Endodermal cell (in vitro differentiated cells): ENCODE results near the gene HAUS3. TPM values are rescaled to one million over a fixed set of nuclear protein-coding genes. Genes with fewer than 3 reads are reported as not detected.

ENCODE experiments used
- DNase-seq: peaks from one replicate; pipeline ENCODE4 v3.0.0-alpha.2; 2017
- H3K27ac ChIP-seq: 2 replicates; pipeline ENCODE4 v1.5.1; 2013; ENCODE audit warnings: mild to moderate bottlenecking, low read depth, low read length, moderate library complexity
- H3K27me3 ChIP-seq: 2 replicates; pipeline ENCODE4 v1.6.1; 2013; ENCODE audit warnings: mild to moderate bottlenecking, low read length, moderate library complexity; ENCODE audit not compliant: insufficient read depth, control insufficient read depth, poor library complexity, severe bottlenecking
- H3K36me3 ChIP-seq: 2 replicates; pipeline ENCODE4 v1.7.0; 2013; ENCODE audit warnings: mild to moderate bottlenecking, low read length, moderate library complexity; ENCODE audit not compliant: control insufficient read depth, insufficient read depth
- H3K4me1 ChIP-seq: one replicate; pipeline ENCODE4 v1.7.0; 2013; ENCODE audit warnings: low read length; ENCODE audit not compliant: control insufficient read depth, insufficient read depth
- H3K4me3 ChIP-seq: 2 replicates; pipeline ENCODE4 v1.5.1; 2013; ENCODE audit warnings: mild to moderate bottlenecking, low read length, moderate library complexity
- H3K9ac ChIP-seq: 2 replicates; pipeline ENCODE4 v1.6.1; 2013; ENCODE audit warnings: mild to moderate bottlenecking, low read length, moderate library complexity; ENCODE audit not compliant: poor library complexity, severe bottlenecking; ENCODE audit errors: extremely low read depth
- H3K9me3 ChIP-seq: 2 replicates; pipeline ENCODE4 v1.6.1; 2013; ENCODE audit warnings: mild to moderate bottlenecking, low read length, moderate library complexity; ENCODE audit not compliant: control insufficient read depth
- H3K27ac Mint-ChIP-seq: 2 replicates; pipeline ENCODE4 v1.8.0; 2020; ENCODE audit warnings: mixed read lengths
- H3K27me3 Mint-ChIP-seq: 2 replicates; pipeline ENCODE4 v1.8.0; 2021; ENCODE audit warnings: mild to moderate bottlenecking, mixed read lengths; ENCODE audit not compliant: insufficient read depth
- H3K36me3 Mint-ChIP-seq: 2 replicates; pipeline ENCODE4 v1.8.0; 2020; ENCODE audit warnings: low read depth, mixed read lengths
- H3K4me1 Mint-ChIP-seq: 2 replicates; pipeline ENCODE4 v1.8.0; 2020; ENCODE audit warnings: mixed read lengths
- H3K4me3 Mint-ChIP-seq: 2 replicates; pipeline ENCODE4 v1.8.0; 2020; ENCODE audit warnings: mild to moderate bottlenecking, moderate library complexity, mixed read lengths
- H3K9me3 Mint-ChIP-seq: 2 replicates; pipeline ENCODE4 v1.8.0; 2020; ENCODE audit warnings: mild to moderate bottlenecking, mixed read lengths
- CTCF ChIP-seq: fragments of 200-600 bp; sonication (generic); conservative IDR thresholded peaks from 2 replicates; pipeline ENCODE4 v1.5.0; 2021; ENCODE audit warnings: antibody characterized with exemption, mild to moderate bottlenecking
- WGBS, 2 experiments: methylation state at CpG; one replicate each; pipeline versions ENCODE4 v1.1.5 to v1.1.7; 2013; ENCODE audit warnings: missing lambda C conversion rate in 2 of 2, mixed read lengths in 1 of 2; ENCODE audit not compliant: insufficient coverage in 1 of 2, insufficient read length in 1 of 2; 5-methylcytosine and 5-hydroxymethylcytosine counted together
- total RNA-seq, 2 donors: library from RNA; stranded (reverse); fragmentation: NEBNext Ultra II Directional in 1 of 2; extraction: Animal tissue kit (Norgen Biotek cat#: 25700) in 1 of 2; gene quantifications; 2 replicates in 1 of 2; 3 replicates in 1 of 2; pipeline ENCODE4 v1.2.1, GENCODE V29; 2021

The HAUS3 gene
- total RNA-seq, 2 donors from 2014 or later, result 17.0 to 22.6 TPM

- no peak overlapping the region for H3K27ac ChIP-seq
- no peaks in the 10 kb centered on the region for H3K36me3 ChIP-seq
- Mint-ChIP-seq H3K4me1 (peaks cover 20% of the 10 kb centered on the region), H3K4me3 (no peak overlapping the region), H3K27ac (no peak overlapping the region), H3K27me3 (no peaks in the 10 kb centered on the region), H3K9me3 (no peaks in the 10 kb centered on the region), H3K36me3 (no peaks in the 10 kb centered on the region)
- peaks cover 11% of the 10 kb centered on the region for H3K4me1 ChIP-seq
- no peak overlapping the region for H3K9ac ChIP-seq
- no peak for DNase-seq
- H3K9me3 ChIP-seq, result no peaks in the 10 kb centered on the region
- H3K4me3 ChIP-seq, result no peak overlapping the region
- H3K27me3 ChIP-seq, result no peaks in the 10 kb centered on the region
- no peak for TF ChIP-seq CTCF
- WGBS, 2 experiments, result 84 to 92% methylated on average over 12 to 22 of the region's 22 CpGs
Measured at GRCh38 chr4:2268357-2269205, 26.7 kb upstream of the HAUS3 start.

- Mint-ChIP-seq H3K27me3 (no peaks in the 10 kb centered on the region), H3K9me3 (no peaks in the 10 kb centered on the region), H3K4me1 (peaks cover 23% of the 10 kb centered on the region), H3K4me3 (no peak overlapping the region), H3K27ac (no peak overlapping the region), H3K36me3 (no peaks in the 10 kb centered on the region)
- Histone ChIP-seq H3K9ac (no peak overlapping the region), H3K9me3 (no peaks in the 10 kb centered on the region), H3K27me3 (no peaks in the 10 kb centered on the region), H3K36me3 (no peaks in the 10 kb centered on the region), H3K27ac (no peak overlapping the region), H3K4me1 (peaks cover 15% of the 10 kb centered on the region), H3K4me3 (no peak overlapping the region)
- no peak for TF ChIP-seq CTCF
- no peak for DNase-seq
- 92 to 96% methylated on average over 4 to 12 of the region's 12 CpGs for WGBS, 2 experiments
Measured at GRCh38 chr4:2267841-2268240, 25.9 kb upstream of the HAUS3 start.

GRCh38 chr4:2267320-2267811 lies 25.4 kb upstream of the HAUS3 start:
- H3K36me3 ChIP-seq, result no peaks in the 10 kb centered on the region
- no peak for TF ChIP-seq CTCF
- H3K4me3 ChIP-seq, result no peak overlapping the region
- no peak overlapping the region for H3K9ac ChIP-seq
- no peaks in the 10 kb centered on the region for H3K27me3 Mint-ChIP-seq
- DNase-seq, result no peak
- no peak overlapping the region for H3K4me3 Mint-ChIP-seq
- H3K27ac Mint-ChIP-seq, result no peak overlapping the region
- H3K4me1 Mint-ChIP-seq, result peaks cover 23% of the 10 kb centered on the region
- no peaks in the 10 kb centered on the region for H3K27me3 ChIP-seq
- no peaks in the 10 kb centered on the region for H3K9me3 Mint-ChIP-seq
- H3K36me3 Mint-ChIP-seq, result no peaks in the 10 kb centered on the region
- H3K27ac ChIP-seq, result no peak overlapping the region
- WGBS, 2 experiments, result 86 to 90% methylated on average over 6 to 18 of the region's 18 CpGs
- H3K9me3 ChIP-seq, result no peaks in the 10 kb centered on the region
- H3K4me1 ChIP-seq, result peaks cover 15% of the 10 kb centered on the region
